ENCODE data around the gene AGPAT3. TPM values are rescaled to one million over a fixed set of nuclear protein-coding genes. Genes with fewer than 3 reads are reported as not detected.

AGPAT3 gene
- total RNA-seq, 1 donor: 47.4 TPM

DNA sequence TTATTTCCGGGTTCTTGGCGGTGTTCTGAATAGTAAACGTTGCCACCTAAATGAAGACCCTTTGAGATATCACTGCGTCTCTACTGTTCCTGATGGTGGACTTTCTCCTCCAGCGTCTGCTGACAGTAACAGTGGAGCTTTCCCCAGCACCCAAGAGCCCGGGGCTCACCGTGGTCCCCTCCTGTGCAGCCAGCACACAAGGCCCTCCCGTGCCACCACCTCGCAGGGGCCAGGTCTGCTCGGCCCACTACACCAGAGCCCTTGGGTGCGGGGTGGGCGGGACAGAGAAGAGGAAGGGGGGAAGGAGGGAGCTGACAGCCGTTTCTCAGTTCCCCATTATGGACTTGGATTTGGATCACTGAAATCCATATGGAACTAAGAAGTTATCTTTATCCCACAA lies 85.9 kb downstream of the AGPAT3 start:
- Histone ChIP-seq H3K79me2 (ENCODE audit: insufficient read depth, low read length) (peaks cover 5% of the 10 kb centered on the region), H4K20me1 (ENCODE audit: insufficient read depth, low read length) (peaks cover 34% of the 10 kb centered on the region), H2AFZ (ENCODE audit: low read length) (no peak overlapping the region), H3K27me3 (ENCODE audit: insufficient read depth, low read length) (no peaks in the 10 kb centered on the region), H3K9me3 (ENCODE audit: low read depth, low read length) (peaks cover 5% of the 10 kb centered on the region), H3K4me2 (ENCODE audit: insufficient read depth, low read length) (no peak overlapping the region), H3K4me3 (ENCODE audit: insufficient read depth, low read length) (no peak overlapping the region), H3K4me1 (ENCODE audit: insufficient read depth, low read length) (no peaks in the 10 kb centered on the region), H3K36me3 (ENCODE audit: insufficient read depth, low read length) (peaks cover 4% of the 10 kb centered on the region), H3K27ac (ENCODE audit: low read depth, low read length) (no peak overlapping the region)
- TF ChIP-seq, protein P1, sequence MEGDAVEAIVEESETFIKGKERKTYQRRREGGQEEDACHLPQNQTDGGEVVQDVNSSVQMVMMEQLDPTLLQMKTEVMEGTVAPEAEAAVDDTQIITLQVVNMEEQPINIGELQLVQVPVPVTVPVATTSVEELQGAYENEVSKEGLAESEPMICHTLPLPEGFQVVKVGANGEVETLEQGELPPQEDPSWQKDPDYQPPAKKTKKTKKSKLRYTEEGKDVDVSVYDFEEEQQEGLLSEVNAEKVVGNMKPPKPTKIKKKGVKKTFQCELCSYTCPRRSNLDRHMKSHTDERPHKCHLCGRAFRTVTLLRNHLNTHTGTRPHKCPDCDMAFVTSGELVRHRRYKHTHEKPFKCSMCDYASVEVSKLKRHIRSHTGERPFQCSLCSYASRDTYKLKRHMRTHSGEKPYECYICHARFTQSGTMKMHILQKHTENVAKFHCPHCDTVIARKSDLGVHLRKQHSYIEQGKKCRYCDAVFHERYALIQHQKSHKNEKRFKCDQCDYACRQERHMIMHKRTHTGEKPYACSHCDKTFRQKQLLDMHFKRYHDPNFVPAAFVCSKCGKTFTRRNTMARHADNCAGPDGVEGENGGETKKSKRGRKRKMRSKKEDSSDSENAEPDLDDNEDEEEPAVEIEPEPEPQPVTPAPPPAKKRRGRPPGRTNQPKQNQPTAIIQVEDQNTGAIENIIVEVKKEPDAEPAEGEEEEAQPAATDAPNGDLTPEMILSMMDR (IDR thresholded peaks at IDR 0.05; ENCODE audit: extremely low read depth, low read depth, low read length): no peak
- no peak for DNase-seq (ENCODE audit: insufficient read length, low spot score, missing footprints)

DNA sequence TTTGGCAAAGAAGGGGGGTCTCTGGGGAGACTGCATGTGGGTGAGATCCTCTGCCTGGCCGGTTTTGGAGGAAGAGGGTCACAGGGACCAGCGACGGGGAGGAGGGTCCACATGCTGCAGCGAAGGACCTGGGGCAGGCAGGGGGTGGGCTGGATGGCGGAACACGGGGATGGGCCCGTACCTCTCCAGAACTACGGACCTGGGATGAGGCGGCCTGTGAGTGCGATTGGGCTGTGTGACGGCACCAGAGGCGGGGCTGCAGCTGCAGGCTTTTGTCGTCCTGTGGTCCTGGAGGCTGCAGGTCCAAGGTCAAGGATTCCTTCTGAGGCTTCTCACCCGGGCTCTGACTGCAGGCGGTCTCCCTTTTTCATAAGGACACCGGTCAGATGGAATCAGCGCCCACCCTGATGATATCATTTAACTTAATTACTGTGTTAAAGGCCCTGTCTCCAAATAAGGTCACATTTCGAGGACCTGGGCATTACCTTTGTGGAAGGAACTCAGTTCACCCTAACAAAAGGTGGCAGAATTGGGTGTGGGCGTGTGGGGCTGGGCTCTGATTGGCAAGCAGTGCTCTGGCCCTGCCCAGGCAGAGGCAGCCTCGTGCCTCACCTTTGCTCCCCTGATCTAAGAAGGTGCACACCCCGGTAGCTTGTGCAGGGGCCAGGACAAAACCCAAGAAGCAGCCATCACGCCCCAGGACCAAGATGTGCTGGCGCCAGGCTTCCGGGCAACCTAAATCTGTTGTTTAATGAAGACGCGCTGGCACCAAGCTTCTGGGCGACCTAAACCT lies 87.1 kb downstream of the AGPAT3 start:
- H3K79me2 ChIP-seq (ENCODE audit: insufficient read depth, low read length): peaks cover 7% of the 10 kb centered on the region
- H3K4me3 ChIP-seq (ENCODE audit: insufficient read depth, low read length): no peak overlapping the region
- no peaks in the 10 kb centered on the region for H3K27me3 ChIP-seq (ENCODE audit: insufficient read depth, low read length)
- peaks cover 5% of the 10 kb centered on the region for H3K9me3 ChIP-seq (ENCODE audit: low read depth, low read length)
- no peak overlapping the region for H3K4me2 ChIP-seq (ENCODE audit: insufficient read depth, low read length)
- no peak overlapping the region for H3K27ac ChIP-seq (ENCODE audit: low read depth, low read length)
- peaks cover 44% of the 10 kb centered on the region for H4K20me1 ChIP-seq (ENCODE audit: insufficient read depth, low read length)
- TF ChIP-seq, protein P1 (IDR thresholded peaks at IDR 0.05; ENCODE audit: extremely low read depth, low read depth, low read length): no peak
- peaks cover 9% of the 10 kb centered on the region for H3K4me1 ChIP-seq (ENCODE audit: insufficient read depth, low read length)
- no peak for DNase-seq (ENCODE audit: insufficient read length, low spot score, missing footprints)
- peaks cover 4% of the 10 kb centered on the region for H3K36me3 ChIP-seq (ENCODE audit: insufficient read depth, low read length)
- no peak overlapping the region for H2AFZ ChIP-seq (ENCODE audit: low read length)

GRCh38 chr21:43953021-43953420 lies 88.0 kb downstream of the AGPAT3 start:
- no peak overlapping the region for H3K4me2 ChIP-seq (ENCODE audit: insufficient read depth, low read length)
- TF ChIP-seq, protein P1 (IDR thresholded peaks at IDR 0.05; ENCODE audit: extremely low read depth, low read depth, low read length): no peak
- H2AFZ ChIP-seq (ENCODE audit: low read length): no peak overlapping the region
- H3K27me3 ChIP-seq (ENCODE audit: insufficient read depth, low read length): no peaks in the 10 kb centered on the region
- H3K4me1 ChIP-seq (ENCODE audit: insufficient read depth, low read length): peaks cover 9% of the 10 kb centered on the region
- peaks cover 49% of the 10 kb centered on the region for H4K20me1 ChIP-seq (ENCODE audit: insufficient read depth, low read length)
- H3K4me3 ChIP-seq (ENCODE audit: insufficient read depth, low read length): no peak overlapping the region
- H3K36me3 ChIP-seq (ENCODE audit: insufficient read depth, low read length): peaks cover under 1% of the 10 kb centered on the region
- no peak overlapping the region for H3K27ac ChIP-seq (ENCODE audit: low read depth, low read length)
- H3K9me3 ChIP-seq (ENCODE audit: low read depth, low read length): peaks cover 5% of the 10 kb centered on the region
- no peak for DNase-seq (ENCODE audit: insufficient read length, low spot score, missing footprints)
- H3K79me2 ChIP-seq (ENCODE audit: insufficient read depth, low read length): peaks cover 7% of the 10 kb centered on the region

- H3K36me3 ChIP-seq (ENCODE audit: insufficient read depth, low read length): no peaks in the 10 kb centered on the region
- no peak overlapping the region for H3K27ac ChIP-seq (ENCODE audit: low read depth, low read length)
- H2AFZ ChIP-seq (ENCODE audit: low read length): no peak overlapping the region
- TF ChIP-seq, protein P1 (IDR thresholded peaks at IDR 0.05; ENCODE audit: extremely low read depth, low read depth, low read length): no peak
- peaks cover 17% of the 10 kb centered on the region for H3K79me2 ChIP-seq (ENCODE audit: insufficient read depth, low read length)
- peaks cover 57% of the 10 kb centered on the region for H4K20me1 ChIP-seq (ENCODE audit: insufficient read depth, low read length)
- H3K4me1 ChIP-seq (ENCODE audit: insufficient read depth, low read length): peaks cover 9% of the 10 kb centered on the region
- H3K4me3 ChIP-seq (ENCODE audit: insufficient read depth, low read length): no peak overlapping the region
- H3K9me3 ChIP-seq (ENCODE audit: low read depth, low read length): peaks cover 3% of the 10 kb centered on the region
- no peaks in the 10 kb centered on the region for H3K27me3 ChIP-seq (ENCODE audit: insufficient read depth, low read length)
- DNase-seq (ENCODE audit: insufficient read length, low spot score, missing footprints): no peak
- H3K4me2 ChIP-seq (ENCODE audit: insufficient read depth, low read length): no peak overlapping the region
Observed at GRCh38 chr21:43954042-43954441, 89.0 kb downstream of the AGPAT3 start.

Data from osteoblast (primary cell).